GM15510 (cell line): ENCODE data around the gene UBE4B.

Experiments used
- POLR2A ChIP-seq: IDR thresholded peaks from 3 replicates; pipeline ENCODE4 v1.6.1; 2011; ENCODE audit warnings: borderline replicate concordance; ENCODE audit not compliant: insufficient read length; ENCODE audit errors: extremely low read depth

The UBE4B gene

DNA sequence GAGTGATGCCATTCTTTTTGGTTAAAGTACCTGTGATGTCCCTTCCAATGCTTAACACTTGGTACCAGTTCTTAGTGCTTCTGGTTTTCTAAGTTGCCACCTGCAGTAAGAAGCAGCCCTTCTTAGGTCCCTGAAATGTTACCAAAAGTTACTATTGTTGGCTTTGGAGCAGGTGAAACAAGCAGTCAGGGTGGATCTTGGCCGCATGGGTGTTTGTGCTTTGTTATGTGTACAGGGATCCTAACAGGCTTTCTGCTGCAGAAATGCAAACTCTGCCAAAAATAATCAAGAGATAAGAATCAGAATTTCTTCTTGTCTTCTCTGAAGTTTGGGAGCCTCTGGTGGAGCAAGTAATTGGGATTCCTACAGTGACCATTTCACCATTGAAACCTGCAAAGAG is 84.4 kb downstream of the UBE4B start:
- no peak for TF ChIP-seq POLR2A

DNA sequence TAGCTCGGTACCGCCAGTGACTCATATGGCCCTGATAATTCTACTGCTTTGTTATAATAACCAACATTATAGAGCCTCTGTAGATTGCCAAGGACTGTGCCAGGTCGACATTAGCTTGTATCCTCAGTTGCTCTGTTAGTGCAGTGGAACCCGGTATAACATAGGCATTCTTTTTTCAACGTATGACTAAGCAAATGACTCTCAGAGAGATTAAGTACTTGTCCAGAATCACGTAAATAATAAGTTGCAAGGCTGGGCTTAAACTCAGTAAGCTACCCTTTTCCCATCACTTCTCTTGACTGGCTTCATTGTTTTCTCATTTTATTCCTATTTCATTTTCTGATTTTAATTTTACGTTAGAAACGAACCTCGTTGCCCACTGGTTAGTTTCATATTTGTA is 85.1 kb downstream of the UBE4B start:
- TF ChIP-seq POLR2A = no peak

DNA sequence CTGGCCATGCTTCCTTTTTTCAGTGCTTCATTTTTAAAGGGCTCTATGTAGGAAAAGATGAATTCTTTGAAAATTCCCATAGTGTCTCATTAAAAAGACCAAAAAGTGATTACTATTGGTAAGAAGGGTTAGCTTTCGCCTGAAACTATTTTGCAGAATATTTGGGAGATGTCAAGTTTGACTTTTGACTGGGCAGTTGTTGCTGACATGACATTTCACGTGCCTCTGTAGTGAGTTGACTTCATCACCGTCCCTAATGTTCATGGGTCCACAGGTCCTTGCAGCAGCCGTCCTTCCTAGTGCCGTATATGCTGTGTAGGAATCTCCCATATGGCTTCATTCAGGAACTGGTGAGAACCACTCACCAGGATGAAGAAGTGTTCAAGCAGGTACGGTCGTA is 88.9 kb downstream of the UBE4B start:
- TF ChIP-seq POLR2A = no peak

DNA sequence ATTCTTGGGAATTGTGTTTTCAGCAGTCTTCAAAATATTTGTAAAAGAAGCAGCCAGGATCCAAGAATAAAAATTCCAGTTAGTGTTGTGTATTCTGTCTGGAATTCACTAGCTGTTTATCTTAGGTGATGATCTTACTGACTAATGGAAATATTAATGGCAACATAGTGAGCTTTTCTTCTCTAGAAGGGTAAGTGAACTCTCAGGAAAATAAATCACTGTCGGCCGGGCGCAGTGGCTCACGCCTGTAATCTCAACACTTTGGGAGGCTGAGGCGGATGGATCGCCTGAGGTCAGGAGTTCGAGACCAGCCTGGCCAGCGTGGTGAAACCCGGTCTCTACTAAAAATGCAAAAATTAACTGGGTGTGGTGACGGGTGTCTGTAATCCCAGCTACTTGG is 90.2 kb downstream of the UBE4B start:
- no peak for TF ChIP-seq POLR2A

DNA sequence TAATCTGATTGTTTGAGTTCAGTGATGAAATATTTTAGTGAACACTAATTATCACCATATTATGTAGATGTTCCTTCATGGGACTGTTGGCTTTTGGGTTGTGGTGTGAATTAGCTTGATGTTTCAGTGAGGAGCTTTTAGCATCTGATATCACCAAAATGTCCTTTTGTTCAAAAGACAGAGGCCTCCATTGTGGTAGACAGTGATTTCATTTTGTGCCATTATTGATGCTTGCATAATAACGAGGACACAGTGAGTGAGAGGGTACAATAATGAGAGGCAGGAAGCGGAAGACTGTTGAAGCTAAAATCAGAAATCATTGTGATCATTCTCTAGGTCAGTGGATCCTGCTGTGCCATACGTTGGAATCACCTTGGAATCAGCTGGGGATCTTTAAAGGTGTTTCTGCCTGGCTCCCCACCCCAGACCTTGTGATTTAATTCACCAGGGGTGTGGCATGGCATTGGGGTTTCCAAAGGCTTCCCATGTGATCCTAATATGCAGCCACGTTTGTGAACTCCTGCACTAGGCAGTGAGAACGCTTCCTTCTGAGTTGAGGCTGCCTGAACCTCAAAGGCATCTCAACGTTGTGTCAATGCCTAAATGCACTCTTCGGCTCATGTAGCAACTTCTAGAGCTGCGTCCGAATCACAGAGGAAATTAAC is 95.5 kb downstream of the UBE4B start:
- TF ChIP-seq POLR2A = no peak

DNA sequence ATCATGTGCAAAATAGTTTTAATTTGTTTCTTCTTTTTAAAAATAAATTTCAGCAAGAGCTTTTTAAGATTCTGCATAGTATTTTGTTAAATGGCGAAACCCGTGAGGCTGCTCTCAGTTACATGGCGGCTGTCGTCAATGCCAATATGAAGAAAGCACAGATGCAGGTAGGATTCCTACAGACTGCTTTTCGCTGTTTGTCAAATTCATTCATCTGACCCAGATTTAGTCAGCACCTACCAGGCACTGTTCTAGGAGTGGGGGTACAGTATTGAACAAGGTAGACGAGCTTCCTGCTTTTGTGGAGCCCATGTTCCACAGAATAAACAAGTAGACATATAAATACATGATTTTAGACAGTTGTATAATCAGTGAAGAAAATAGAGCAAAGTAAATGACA is 99.6 kb downstream of the UBE4B start:
- TF ChIP-seq POLR2A = no peak

DNA sequence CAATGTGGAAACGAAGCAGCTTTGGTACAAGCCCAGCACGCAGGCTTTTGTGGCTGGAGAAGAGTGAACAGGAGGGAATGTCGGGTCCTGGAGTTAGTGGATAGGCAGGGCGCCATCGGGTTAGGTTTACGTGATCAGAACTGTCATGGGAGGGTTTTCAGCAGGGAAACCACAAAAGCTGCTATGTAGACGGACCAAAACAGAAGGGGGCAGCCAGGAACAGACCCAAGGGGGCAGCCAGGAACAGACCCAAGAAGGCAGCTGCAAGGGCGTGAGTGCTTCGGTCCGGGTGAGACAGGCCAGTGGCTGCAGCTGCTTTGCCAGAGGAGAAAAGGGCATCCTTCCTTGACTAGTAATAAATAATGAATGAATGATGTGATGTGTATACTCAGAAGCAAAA is 100.1 kb downstream of the UBE4B start:
- TF ChIP-seq POLR2A = no peak

DNA sequence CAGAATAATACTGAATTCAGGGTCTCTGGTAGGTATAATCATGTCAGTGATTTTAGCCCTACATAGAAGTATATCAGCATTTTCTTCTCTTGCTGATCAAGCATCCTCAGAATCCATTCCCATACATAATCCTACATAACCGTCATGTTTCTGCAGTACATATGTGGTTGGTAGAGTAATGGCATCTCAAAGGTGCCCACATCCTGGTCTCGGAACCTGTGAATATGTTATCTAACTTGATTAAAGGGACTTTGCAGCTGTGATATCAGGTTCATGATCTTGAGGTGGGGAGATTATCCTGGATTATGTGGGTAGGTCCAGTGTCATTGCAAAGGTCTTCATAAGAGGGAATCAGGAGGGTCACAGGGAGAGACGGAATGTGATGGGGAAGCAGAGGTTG is 108.2 kb downstream of the UBE4B start:
- TF ChIP-seq POLR2A = no peak

DNA sequence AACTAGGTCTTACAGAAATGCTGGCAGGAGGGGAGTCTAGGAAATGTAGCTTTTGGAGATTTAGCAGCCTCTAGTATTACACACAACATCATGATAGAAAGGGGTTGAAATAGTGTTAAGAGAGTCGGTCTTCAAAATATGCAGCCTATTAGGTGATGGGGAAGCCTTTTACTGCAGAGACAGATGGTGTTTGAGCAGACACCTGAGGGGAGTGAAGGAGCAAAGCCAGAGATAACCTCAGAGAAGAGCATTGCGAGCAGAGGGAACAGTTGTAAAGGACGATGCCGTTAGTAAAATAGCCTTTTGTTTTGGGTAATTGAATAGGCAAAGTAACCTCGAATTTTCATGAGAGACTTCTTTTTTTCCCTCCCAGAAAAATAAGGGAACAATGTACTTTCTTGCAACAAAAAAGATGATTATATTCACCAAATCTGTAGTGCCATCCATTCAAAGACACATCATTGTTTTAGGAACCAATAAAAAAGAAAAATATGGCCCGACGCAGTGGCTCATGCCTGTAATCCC is 111.3 kb downstream of the UBE4B start:
- no peak for TF ChIP-seq POLR2A

DNA sequence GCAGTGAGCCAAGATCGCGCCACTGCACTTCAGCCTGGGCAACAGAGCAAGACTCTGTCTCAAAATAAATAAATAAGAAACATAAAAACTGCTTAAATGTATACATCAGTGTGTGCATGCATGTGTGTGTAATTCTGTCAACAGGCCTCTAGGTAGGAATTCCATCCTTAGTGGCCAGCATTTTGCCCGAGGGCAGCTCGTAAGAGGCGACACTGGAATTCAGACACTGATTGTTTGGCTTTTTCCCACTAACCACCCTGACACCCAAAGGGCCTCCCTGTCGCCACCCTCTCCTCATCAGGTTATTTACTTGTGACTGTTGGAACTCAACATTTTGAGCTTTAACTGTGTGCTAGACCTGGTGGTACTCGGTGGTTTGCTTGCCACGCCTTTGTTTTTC is 113.6 kb downstream of the UBE4B start:
- no peak for TF ChIP-seq POLR2A

DNA sequence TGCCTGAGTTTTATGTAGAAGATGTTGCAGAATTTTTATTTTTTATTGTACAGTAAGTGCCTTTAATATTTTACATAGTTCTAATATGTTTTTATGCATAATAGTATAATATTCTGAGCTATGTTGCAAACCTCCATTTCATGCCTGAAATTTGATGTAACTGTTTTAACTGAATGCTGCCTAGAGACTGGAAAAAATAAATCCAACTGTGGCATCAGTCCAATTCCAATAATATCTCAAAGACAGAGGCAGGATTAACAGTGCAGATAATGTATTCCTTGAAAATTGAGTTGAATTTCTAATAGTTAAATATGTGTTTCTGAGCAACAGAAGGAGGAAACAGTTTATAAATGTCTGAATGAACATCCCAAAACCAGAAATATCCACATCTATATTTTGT is 116.5 kb downstream of the UBE4B start:
- no peak for TF ChIP-seq POLR2A

DNA sequence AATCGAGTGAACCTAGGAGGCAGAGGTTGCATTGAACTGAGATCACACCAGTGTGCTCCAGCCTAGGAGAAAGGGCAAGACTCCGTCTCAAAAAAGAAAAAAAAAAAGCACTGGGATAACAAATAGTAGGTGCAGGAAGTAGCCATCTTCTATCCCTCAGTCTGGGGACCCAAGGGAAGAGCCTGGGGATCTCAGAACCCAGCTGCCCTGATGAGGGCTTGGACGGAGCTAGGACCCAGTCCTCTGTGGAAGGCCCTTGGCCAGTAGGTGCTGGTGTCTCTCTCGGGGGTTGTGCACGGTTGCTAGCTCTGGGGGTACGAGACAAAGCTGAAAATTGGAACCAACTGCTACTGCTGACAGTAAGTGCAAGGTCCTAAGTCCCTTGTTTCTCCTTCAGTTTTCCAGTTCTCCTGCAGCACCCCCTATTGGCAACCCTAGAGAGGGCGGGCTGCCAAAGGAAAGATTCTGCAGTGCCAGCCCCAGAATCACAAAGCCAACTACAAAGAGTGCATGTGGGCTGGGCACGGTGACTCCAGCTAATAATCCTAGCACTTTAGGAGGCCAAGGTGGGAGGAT is 120.0 kb downstream of the UBE4B start:
- no peak for TF ChIP-seq POLR2A

DNA sequence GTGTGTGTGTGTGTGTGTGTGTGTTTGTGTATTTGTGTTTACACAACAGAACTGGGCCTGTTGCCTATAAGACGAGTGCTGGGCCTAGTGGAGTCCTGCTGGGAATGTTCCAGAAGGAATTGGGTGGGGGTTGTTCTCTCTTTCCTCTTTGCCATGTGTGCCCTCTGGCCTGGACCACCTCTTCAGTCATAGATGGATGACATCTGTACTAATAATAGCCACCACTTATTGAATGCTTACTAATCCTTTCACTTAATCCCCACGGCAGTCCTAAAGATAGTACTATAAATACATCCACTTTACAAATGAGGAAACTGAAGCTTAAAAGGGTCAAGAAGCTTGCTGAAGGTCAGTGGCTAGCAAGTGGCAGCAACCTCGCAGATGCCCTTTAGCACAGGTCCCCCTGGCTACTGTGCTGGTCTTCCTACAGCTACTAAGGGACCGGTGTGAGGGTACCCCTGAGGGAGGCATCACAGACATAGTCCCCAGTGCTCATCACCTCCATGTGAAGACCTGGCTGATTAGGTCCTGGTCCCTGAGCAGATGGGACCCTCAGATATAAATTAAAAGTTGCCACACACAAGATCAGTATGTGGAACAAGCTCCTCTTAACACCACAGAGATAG is 122.4 kb downstream of the UBE4B start:
- no peak for TF ChIP-seq POLR2A

DNA sequence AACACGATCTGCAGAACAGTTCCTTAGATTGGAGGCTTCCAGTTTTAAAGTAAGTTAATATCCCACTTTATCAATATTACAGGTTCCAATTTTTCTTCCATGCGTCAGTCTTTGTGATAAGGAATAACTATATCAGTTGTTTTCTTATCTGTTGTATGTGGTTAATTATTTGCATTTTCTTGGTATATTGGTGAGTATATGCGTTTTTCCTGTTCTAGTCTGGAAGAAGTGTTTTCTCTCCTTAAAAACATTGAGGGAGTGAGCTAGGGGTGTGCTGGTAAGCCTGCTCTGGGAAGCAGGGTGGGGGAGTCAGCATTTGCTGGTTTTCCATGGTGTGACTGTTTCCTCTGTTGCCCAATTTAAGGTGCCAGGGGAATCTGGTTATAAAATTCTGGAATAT is 127.4 kb downstream of the UBE4B start:
- no peak for TF ChIP-seq POLR2A

DNA sequence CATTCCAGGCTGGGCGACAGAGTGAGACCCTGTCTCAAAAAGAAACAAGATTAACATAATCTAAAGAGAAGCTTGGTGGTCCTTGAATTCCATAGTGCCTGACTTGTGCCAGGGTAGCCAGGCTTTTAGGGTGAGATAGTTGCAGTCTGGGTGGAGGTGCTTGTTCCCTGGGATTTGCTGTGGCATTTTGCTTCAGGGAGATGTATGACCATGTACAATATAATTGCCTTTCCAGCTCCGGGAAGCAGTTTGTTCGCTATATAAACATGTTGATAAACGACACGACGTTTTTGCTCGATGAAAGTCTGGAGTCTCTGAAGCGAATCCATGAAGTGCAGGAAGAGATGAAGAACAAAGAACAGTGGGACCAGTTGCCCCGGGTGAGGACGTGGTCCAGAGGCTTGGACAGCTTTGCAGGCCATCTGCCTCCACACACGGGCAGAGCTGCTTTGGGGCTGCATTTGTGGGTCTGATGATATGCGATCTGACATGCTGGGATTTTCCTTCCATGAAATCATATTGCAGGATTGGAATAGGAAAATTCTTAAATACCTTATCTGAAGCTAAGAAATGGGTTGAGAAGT is 128.2 kb downstream of the UBE4B start:
- no peak for TF ChIP-seq POLR2A

DNA sequence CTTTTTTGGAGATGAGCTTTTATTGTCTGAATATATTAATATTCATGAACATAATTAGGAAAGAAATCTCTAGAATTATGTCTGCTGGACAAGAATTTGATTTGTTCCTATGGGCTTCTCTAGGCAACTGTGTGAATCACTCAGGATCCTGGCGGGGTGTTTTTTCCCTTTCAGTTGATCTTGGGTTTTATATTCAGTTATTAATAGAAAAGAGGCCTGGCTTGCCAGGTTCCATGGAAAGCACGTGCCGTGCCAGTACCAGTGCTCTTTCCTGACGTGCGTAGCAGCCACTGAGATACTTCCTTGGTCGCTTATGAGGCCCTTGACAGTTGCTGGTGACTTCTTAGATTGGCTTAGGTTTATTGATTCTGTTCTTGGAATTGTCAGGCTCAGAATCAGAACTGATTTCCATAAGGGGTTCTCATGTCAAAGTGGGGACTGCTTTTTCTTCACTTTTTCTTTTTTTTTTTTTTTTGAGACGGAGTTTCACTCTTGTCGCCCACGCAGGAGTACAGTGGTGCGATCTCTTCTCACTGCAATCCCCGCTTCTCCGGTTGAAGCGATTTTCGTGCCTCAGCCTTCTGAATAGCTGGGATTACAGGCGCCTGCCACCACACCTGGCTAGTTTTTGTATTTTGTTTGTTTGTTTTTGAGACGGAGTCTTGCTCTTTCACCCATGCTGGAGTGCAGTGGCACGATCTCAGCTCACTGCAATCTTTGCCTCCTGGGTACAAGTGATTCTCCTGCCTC is 129.0 kb downstream of the UBE4B start:
- no peak for TF ChIP-seq POLR2A

DNA sequence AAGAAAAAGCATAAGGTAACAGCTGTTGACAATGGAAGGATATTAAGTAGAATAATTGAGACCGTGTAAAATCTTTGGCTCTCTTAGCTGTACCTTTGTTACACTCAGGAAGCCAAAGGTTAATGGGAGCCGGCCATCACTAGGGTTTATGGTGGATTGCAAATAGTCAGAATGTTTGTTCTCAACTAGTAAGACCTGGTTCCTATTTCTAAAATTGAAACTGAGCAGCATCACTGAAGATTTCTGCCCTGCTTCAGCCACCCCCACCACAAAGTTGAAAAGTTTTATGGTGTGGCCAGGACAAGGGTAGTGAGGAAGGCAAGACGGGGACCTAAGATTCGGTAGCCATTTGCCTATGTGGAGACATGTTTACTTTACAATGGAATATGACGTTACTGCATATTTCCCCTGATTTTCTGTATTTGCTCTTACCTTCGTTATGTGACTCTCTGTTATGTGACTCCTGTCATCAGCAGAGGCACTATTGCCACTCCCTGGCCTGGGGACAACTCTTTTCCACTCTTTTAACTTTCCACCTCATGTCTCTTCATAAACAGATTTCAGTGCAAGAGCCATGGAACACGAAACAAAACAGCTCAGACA is 136.3 kb downstream of the UBE4B start:
- TF ChIP-seq POLR2A = no peak
